Stomach (tissue), 4 donors: ENCODE measurements around the gene RPP14.

Experiments used
- POLR2A ChIP-seq, 4 donors: fragments of 450-650 bp; IDR thresholded peaks; one replicate each; pipeline ENCODE4 v1.6.1; 2016; ENCODE audit warnings: antibody characterized with exemption in 4 of 4, control low read depth in 2 of 4, mild to moderate bottlenecking in 1 of 4, moderate library complexity in 1 of 4
- TF ChIP-seq, protein P1 (sequence below), 7 experiments: fragments of 450-650 bp in 4 of 7; fragments of 200-600 bp in 3 of 7; sonication (generic) in 3 of 7; IDR thresholded peaks; one replicate each; pipeline ENCODE4 v1.5.1; 2016 to 2019; ENCODE audit warnings: antibody characterized with exemption in 7 of 7, control low read depth in 2 of 7, mild to moderate bottlenecking in 1 of 7

DNA sequence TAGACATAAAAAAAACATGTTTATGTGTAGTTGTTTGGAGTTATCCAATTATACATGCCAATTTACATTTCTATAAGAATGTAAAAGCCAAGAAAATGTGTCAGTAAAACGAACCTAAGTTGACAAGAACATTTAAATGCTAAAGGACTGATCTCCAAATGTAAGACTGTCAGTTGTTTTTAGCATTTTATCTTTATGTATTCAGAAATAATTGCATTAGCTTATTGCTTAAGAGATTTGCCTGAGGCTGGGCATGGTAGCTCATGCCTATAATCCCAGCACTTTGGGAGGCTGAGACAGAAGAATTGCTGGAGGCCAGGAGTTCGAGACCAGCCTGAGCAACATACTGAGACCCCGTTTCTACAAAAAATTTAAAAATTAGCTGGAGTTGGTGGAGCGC, 53.6 kb downstream of the RPP14 start:
- TF ChIP-seq POLR2A (IDR thresholded peaks at IDR 0.05): no peak
- TF ChIP-seq, protein P1, sequence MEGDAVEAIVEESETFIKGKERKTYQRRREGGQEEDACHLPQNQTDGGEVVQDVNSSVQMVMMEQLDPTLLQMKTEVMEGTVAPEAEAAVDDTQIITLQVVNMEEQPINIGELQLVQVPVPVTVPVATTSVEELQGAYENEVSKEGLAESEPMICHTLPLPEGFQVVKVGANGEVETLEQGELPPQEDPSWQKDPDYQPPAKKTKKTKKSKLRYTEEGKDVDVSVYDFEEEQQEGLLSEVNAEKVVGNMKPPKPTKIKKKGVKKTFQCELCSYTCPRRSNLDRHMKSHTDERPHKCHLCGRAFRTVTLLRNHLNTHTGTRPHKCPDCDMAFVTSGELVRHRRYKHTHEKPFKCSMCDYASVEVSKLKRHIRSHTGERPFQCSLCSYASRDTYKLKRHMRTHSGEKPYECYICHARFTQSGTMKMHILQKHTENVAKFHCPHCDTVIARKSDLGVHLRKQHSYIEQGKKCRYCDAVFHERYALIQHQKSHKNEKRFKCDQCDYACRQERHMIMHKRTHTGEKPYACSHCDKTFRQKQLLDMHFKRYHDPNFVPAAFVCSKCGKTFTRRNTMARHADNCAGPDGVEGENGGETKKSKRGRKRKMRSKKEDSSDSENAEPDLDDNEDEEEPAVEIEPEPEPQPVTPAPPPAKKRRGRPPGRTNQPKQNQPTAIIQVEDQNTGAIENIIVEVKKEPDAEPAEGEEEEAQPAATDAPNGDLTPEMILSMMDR (IDR thresholded peaks at IDR 0.05): no peak
